HG03457 (cell line): ENCODE results near the gene CHSY1.
A peak's percentile ranks its signal among the peaks of the same experiment; 100 is the strongest.
"Not testable (repeated sequence)": the region's sequence is repeated elsewhere in the genome, so short reads cannot be mapped to it uniquely, and the experiment has no call there.

ENCODE experiments used
- ATAC-seq: cut with Tn5 transposase; IDR thresholded peaks from one replicate; pipeline ENCODE4 v1.9.1; 2021; ENCODE audit warnings: moderate number of reproducible peaks; ENCODE audit not compliant: unreplicated experiment

Gene CHSY1, protein sequence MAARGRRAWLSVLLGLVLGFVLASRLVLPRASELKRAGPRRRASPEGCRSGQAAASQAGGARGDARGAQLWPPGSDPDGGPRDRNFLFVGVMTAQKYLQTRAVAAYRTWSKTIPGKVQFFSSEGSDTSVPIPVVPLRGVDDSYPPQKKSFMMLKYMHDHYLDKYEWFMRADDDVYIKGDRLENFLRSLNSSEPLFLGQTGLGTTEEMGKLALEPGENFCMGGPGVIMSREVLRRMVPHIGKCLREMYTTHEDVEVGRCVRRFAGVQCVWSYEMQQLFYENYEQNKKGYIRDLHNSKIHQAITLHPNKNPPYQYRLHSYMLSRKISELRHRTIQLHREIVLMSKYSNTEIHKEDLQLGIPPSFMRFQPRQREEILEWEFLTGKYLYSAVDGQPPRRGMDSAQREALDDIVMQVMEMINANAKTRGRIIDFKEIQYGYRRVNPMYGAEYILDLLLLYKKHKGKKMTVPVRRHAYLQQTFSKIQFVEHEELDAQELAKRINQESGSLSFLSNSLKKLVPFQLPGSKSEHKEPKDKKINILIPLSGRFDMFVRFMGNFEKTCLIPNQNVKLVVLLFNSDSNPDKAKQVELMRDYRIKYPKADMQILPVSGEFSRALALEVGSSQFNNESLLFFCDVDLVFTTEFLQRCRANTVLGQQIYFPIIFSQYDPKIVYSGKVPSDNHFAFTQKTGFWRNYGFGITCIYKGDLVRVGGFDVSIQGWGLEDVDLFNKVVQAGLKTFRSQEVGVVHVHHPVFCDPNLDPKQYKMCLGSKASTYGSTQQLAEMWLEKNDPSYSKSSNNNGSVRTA

DNA sequence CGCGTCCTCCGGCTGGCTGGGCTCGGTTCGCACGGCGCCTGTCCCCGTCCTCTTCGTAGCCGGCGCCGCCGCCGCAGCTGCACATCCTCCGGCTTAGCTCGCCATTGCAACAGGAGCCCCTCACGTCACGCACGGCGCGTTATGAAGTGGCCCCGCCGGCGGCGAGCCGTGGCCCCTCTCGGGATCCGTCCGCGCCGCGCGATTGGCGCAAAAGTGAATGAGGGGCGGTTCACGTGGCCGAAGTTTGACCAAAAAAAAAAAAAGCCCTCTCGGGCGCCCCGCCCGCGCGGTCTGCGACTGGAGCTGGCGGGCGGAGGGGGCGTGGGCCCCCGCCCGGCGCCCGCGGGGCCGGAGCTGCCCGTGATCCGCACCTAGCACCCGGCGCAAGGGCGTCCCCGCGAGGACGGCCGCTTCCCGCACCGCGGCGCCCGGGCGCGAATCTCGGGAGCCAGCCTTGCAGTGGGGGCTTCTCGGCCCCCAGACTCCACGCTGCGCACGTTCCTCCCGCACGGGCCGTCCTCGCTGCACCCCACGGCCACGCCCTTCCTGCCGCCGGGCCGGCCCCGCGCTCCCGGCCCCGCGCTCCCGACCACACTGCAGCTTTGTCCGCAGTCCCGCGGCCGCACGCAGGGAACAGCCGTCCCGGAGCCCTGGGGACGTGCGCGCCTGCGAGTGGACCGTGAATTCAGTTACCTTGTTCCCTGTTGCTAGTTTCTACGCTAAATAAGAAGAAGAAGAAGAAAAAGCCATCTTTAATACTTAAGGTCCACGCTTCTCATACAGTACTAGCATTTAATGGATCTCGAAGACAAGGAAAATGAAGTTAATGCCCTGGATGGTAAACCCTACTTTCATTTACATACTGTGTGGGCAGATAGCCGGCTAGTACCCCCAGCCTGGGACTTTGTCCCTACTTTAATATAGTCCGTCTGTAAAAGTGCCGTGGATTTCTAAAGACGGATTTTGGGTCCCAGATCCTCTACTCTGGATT lies at the start of gene CHSY1:
Gene CHSY1 (minus strand): TSS at position 219 of the 991 bp plus-strand sequence. CDS start 592 bp downstream, outside the sequence.
- ATAC-seq, result peak; percentile 60

DNA sequence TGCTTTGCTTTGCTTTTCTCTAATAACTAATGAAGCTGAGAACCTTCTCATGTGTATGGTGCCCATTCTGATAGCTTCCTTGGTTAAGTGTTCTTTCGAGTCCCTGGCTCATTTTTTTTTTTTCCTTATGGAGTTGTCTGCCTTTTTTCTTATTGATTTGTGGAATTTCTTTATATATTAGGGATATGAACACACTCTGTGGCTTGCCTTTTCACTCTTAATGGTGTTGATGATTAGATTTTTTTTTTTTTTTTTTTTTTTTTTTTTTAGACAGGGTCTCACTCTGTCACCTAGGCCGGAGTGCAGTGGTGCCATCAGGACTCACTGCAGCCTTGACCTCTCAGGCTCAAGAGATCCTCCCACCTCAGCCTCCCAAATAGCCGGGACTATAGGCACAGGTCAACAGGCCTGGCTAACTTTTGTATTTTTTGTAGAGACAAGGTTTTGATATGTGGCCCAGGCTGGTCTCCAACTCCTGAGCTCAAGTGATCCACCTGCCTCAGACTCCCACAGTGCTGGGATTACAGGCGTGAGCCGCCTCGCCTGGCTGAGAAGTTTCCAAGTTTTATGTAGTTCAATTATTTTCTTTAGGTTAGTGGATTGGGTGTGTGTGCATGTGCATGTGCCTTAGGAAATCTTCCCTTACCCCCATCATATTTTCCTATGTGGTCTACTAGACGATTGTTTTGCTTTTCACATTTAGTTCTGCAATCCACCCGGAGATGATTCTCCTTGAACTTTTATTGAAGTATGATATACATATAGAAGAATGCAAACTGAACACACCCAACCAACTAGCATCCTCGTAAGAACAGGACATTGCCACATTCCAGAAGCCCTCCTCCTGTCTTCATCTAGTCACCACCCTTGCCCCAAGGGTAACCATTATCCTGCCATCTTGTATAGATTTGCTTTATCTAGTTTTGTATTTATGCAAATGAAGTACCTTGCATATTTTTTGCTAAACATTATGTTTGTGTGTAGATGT lies 44.9 kb upstream of the CHSY1 start:
- no peak for ATAC-seq

GRCh38 chr15:101295607-101296161 lies 43.8 kb upstream of the CHSY1 start:
- ATAC-seq, result no peak

DNA sequence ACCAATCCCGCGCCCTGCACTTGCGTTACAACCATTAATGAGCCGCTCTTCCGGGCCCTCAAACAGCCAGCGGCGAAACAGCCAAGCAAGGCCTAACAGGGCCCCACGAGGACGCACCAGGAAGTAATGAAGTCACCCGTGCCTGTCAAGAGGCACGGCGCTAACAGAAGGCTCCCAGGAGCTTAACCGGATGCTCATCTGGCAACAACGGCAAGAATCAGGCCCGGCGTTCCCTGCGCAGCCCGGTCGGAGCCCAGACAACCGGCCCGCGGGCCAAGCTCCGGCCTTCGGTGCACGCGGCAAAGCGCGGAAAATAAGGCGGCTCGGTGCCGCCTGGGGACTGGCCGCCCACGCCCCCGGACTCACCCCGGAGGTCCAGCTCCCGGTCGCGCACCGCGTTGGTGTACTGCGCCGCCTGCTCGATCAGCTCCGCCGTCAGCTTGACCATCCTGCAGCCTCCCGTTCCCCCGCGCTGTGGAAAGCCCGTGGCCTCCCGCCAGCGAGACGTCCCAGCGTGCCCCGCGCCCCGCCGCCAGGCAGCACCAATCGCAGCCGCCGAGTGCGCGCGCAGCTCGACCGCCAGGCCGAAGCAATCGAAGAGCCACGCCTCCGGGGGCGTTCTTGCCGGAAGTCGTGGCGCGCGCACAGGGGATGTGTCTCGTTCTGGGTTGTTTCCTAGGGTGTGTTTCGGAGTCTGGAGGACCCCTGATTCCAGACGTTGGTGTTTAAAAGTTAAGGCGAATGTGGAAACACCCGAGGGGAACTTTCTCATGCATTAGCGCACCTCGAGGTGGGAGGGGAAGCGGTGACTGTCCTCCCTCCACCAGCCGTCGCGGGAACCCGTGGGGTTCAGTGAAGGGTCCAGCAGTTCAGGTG lies 43.1 kb upstream of the CHSY1 start, which contains the start of gene SNRPA1:
Gene SNRPA1 (minus strand): TSS at position 518 of the 876 bp plus-strand sequence. CDS start 70 bp downstream, at position 448.
- peak; percentile 61 for ATAC-seq

- no peak for ATAC-seq
These were observed 41.3 kb upstream of the CHSY1 start for GRCh38 chr15:101293122-101293521.

- no peak for ATAC-seq
These were observed 37.2 kb upstream of the CHSY1 start for GRCh38 chr15:101288905-101289513.

DNA sequence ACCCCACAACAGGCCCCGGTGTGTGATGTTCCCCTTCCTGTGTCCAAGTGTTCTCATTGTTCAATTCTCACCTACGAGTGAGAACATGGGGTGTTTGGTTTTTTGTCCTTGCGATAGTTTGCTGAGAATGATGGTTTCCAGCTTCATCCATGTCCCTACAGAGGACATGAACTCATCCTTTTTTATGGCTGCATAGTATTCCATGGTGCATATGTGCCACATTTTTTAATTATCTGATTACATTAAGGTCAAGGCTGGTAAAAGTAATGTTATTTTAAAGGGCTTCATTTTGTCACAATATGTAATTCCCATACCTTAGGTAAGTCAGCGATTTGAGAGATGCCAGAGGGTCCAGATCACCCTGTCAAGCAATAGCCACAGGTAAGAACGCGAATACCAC lies 35.5 kb upstream of the CHSY1 start:
- not testable (repeated sequence) for ATAC-seq

DNA sequence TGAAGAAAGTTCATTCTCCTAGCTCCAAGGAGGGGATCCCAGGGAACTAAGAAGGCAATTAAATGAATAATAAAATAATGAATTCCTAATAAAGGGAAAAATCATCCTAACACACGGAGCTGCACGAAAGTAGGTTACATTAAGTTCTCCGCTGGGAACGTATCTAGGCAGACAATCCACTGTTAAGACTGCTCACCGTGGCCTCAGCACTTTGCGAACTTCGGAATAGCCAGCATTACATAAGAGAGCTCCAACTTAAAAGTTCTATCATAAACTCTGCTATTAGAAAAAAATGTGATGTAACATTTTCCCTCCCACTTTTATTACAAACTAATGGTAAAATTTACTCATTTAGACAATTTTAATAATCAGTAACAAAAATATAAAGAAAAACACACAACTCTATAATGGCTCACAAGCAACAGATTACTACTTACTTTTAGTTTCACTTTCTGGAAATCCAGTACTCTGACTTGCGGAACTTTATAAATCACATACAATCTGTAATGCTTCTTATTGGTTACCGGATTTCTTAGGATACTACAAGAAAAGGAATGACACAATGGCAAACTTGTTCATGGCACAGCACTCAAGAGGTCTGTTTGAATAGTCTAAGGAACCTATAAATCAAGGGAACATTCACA lies 34.7 kb upstream of the CHSY1 start:
- no peak for ATAC-seq

- ATAC-seq, result no peak
These were observed 32.1 kb upstream of the CHSY1 start for GRCh38 chr15:101283931-101284330.

DNA sequence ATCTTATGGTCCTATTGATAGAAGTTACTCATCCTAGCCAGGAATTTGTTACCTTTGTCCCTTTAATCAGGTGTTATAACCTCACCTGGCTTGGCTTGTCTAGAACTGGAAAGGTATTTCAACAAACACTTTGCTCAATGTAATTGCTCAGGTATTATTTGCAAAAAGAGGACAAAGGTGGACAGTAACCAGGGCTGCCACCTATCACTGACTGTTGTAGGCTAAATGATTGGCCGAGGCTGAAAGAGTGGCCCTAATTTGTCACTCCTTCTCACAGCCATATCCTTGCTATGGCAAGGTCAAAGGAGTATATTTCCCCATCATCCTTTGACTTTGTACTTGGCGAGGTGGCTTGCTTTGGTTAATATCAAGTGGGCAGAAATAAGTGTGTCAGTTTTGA lies 28.2 kb upstream of the CHSY1 start:
- ATAC-seq, result no peak

DNA sequence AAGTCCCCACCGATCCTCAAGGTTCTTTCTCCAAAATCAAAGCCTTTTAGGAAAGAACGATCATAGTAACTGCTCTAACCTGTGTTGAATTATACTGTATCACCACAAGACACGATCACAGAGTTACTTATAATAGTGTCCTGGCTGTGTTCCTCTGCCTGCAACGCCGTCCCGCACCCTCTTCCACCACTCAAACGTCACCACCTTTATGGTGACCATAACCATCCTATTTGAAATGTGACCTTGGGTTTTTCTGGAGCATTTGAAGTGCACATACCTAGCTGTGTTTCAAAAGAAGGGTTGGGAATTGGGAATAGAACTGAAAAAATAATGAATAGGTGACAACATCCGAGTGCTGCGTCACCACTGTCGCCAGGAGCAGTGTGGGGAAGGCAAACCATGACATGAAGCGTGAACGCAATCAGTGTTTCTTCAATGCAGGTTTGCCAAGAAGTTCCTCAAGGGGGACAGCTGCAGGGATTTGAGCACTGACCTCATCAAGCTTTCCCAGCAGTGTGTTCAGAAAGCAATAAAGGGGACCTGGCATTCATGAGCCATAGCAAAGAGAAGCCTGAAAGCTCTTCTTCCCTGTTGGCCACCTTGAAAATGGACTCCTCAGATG lies 26.2 kb upstream of the CHSY1 start:
- no peak for ATAC-seq

GRCh38 chr15:101277038-101277822 lies 25.4 kb upstream of the CHSY1 start, which contains the start of gene SELENOS:
Gene SELENOS, minus strand, starts transcription at chr15:101277485. Its CDS starts 68 bp downstream, at chr15:101277417.
- peak; percentile 83 for ATAC-seq

DNA sequence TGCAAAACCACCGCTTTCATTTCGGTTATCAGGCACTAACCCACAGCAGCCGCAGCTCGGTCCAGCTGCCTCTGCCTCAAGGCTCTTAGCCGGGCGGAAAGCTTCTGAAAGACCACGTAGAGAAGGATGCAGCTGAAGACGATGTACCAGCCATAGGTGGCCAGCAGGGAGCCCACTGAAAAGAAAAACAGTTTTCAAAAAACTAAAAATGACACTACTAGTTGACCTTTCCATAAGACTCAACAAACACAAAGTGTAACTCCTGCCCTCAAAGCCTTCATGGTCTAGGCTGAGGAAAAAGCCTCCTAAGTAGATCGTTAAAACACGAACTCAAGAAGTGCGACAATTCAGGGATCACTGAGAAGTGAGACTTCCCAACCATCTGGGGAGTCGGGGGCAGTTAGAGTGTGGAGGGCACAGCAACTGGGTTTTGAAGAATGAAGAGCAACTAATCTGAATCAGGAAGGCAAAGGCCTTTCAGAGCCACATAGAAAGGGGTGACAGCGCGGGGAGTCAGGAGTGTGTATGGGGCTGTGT lies 24.7 kb upstream of the CHSY1 start:
- peak; percentile 0 for ATAC-seq

GRCh38 chr15:101275018-101275417 lies 23.2 kb upstream of the CHSY1 start:
- ATAC-seq, result no peak

DNA sequence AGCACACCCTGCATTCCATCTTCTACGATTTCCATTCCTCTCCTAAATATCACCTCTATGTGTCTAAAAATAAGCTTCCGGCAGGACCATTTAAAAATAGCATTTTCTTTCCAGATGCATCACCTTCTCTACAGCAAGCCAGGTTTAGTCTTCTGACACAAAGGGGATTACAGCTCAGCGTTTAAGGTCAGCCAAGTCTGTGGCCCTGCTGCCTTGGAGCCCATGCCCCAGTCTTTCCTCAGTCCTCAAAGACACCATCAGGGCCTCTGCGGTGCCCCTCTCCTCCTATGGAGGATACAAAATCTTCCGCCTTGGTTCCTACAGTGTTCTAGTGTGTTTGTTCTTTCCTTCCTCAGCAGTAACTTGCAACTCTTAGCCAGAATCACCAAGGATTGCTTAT lies 21.7 kb upstream of the CHSY1 start:
- no peak for ATAC-seq

GRCh38 chr15:101272584-101272983 lies 20.7 kb upstream of the CHSY1 start:
- ATAC-seq, result no peak
